ENCODE results near the gene PPP1CB.

The PPP1CB gene

GRCh38 chr2:28752631-28753376, 1.2 kb downstream of the PPP1CB start:
- TF ChIP-seq CTCF (IDR thresholded peaks at IDR 0.05): no peak

GRCh38 chr2:28754321-28754720, 2.7 kb downstream of the PPP1CB start:
- TF ChIP-seq CTCF (IDR thresholded peaks at IDR 0.05): no peak

- no peak for TF ChIP-seq CTCF (IDR thresholded peaks at IDR 0.05)
These were observed 3.8 kb downstream of the PPP1CB start for GRCh38 chr2:28755421-28755820.

GRCh38 chr2:28758459-28758858, 6.8 kb downstream of the PPP1CB start:
- no peak for TF ChIP-seq CTCF (IDR thresholded peaks at IDR 0.05)

- no peak for TF ChIP-seq CTCF (IDR thresholded peaks at IDR 0.05)
These were observed 9.8 kb downstream of the PPP1CB start for GRCh38 chr2:28761420-28761819.

- no peak for TF ChIP-seq CTCF (IDR thresholded peaks at IDR 0.05)
These were observed 13.5 kb downstream of the PPP1CB start for GRCh38 chr2:28764909-28765711.

GRCh38 chr2:28766070-28766469, 14.4 kb downstream of the PPP1CB start:
- TF ChIP-seq CTCF (IDR thresholded peaks at IDR 0.05): no peak
